Measurements from ENCODE around the gene CCDC85B.

The CCDC85B gene

DNA sequence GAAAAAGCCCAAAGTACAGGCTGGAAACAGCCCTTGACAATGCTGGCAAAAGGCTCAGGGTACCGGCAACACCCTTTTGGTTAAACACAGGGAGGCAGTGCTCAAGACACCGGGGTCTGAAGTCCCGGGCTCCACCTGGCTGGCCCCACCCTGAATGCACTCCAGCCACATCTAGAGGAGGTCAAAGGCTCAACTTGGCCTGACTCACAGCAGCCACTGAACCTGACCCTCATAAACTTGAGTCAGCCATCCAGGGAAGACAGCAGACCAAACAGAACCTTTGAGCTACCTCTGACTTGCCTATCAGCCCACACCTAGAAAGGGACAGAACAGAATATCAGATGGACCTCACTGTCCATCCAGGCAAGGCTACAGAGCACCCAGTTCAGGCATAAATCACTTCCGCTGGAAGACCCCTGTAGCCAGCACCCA, 36.3 kb upstream of the CCDC85B start:
- DNase-seq (ENCODE audit: insufficient read length, low spot score) (no peak), FAIRE-seq (no peak)
- TF ChIP-seq, protein P1, sequence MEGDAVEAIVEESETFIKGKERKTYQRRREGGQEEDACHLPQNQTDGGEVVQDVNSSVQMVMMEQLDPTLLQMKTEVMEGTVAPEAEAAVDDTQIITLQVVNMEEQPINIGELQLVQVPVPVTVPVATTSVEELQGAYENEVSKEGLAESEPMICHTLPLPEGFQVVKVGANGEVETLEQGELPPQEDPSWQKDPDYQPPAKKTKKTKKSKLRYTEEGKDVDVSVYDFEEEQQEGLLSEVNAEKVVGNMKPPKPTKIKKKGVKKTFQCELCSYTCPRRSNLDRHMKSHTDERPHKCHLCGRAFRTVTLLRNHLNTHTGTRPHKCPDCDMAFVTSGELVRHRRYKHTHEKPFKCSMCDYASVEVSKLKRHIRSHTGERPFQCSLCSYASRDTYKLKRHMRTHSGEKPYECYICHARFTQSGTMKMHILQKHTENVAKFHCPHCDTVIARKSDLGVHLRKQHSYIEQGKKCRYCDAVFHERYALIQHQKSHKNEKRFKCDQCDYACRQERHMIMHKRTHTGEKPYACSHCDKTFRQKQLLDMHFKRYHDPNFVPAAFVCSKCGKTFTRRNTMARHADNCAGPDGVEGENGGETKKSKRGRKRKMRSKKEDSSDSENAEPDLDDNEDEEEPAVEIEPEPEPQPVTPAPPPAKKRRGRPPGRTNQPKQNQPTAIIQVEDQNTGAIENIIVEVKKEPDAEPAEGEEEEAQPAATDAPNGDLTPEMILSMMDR (IDR thresholded peaks at IDR 0.05; ENCODE audit: insufficient read depth, missing control alignments), result no peak

- DNase-seq (ENCODE audit: insufficient read length, low spot score), result no peak
- TF ChIP-seq, protein P1 (IDR thresholded peaks at IDR 0.05; ENCODE audit: insufficient read depth, missing control alignments), result no peak
- no peak for FAIRE-seq
These were observed 35.3 kb upstream of the CCDC85B start for GRCh38 chr11:65854852-65855837.

DNA sequence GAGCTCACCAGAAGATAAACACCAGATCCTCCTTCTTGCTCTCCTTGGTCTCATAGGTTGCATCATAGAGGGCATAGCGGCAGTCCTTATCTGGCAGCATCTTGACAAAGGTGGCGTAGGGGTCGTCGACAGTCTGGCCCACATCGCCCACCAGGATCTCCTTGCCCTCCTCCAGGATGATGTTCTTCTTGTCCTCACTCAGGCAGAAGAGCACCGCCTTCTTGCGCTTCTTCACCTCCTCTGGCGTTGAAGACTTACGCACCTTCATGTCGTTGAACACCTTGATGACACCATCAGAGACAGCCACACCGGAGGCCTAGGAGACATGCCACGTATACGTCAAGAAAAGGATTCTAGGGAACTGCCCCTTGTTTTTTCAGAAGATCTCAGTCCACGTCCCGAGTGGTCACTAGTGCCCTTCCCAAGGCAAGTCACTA, 34.5 kb upstream of the CCDC85B start:
- TF ChIP-seq, protein P1 (IDR thresholded peaks at IDR 0.05; ENCODE audit: insufficient read depth, missing control alignments), result no peak
- DNase-seq (ENCODE audit: insufficient read length, low spot score) (no peak), FAIRE-seq (no peak)

GRCh38 chr11:65856689-65857499, 33.6 kb upstream of the CCDC85B start:
- TF ChIP-seq, protein P1 (IDR thresholded peaks at IDR 0.05; ENCODE audit: insufficient read depth, missing control alignments), result no peak
- FAIRE-seq (no peak), DNase-seq (ENCODE audit: insufficient read length, low spot score) (peak; percentile 31)

DNA sequence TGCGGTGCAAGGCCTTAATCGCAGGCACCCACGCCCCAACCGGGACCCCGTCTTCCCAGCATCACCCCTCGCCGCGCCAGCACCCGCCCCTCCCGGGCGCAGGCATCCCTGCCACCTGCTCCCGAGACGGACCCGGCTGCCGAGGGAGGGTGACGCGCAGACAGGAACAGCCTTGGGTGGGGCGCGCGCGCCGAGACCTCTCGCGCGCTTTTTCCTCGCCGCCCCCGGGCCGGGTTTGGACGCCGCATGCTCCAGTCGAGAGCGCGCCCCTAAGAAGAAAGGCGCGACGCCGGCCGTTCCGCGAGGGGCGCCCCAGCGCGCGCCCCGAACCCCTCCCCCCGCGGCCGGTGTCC, 33.0 kb upstream of the CCDC85B start:
- no peak for DNase-seq (ENCODE audit: insufficient read length, low spot score)
- TF ChIP-seq, protein P1 (IDR thresholded peaks at IDR 0.05; ENCODE audit: insufficient read depth, missing control alignments), result no peak
- FAIRE-seq, result no peak

GRCh38 chr11:65857853-65858680, 32.4 kb upstream of the CCDC85B start, which contains the start of gene CFL1:
Gene CFL1, minus strand, starts transcription at chr11:65858180. Its CDS starts 81 bp downstream, at chr11:65858099.
- TF ChIP-seq, protein P1 (IDR thresholded peaks at IDR 0.05; ENCODE audit: insufficient read depth, missing control alignments), result no peak
- no peak for DNase-seq (ENCODE audit: insufficient read length, low spot score)
- no peak for FAIRE-seq

Measured in D721Med (cell line).